Renal cortex interstitium (tissue), 11 donors: ENCODE measurements around the gene CCN5. TPM values are rescaled to one million over a fixed set of nuclear protein-coding genes. Genes with fewer than 3 reads are reported as not detected.

Experiments used
- DNase-seq, 11 donors: peaks; one replicate each; pipeline ENCODE4 v3.0.0-alpha.2; 2013; ENCODE audit warnings: low read depth in 9 of 11, low spot score in 4 of 11; ENCODE audit errors: extremely low read depth in 1 of 11
- polyA plus RNA-seq, 3 donors: library from polyadenylated mRNA; unstranded; fragments of 120-200 nt; gene quantifications; one replicate each; pipeline ENCODE4 v1.2.1, GENCODE V29; 2013; ENCODE audit not compliant: insufficient read length in 3 of 3

CCN5 gene
- polyA plus RNA-seq, 3 donors, result 0.17 to 0.26 TPM; not detected in 1

- no peak for DNase-seq
Observed at GRCh38 chr20:44768854-44769480, 53.8 kb downstream of the CCN5 start.

DNA sequence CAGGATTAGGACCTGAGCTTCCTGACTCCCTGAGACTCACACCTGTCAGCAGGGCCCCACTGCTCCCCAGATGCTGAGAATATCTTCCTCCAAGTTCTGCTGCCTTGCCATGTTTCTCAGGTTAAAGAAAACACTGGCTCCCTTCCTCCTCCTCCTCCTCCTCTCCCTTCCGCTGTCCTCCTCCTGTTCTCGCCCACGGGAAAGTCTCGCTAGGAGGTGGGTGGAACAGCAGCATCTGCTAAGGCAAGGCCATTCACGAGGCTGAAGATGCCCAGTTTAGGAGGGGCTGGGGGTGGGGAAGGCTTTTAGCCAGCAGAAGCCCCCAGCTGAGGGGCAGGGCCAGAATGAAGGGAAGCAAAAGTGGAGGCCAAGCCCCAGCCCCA lies 54.3 kb downstream of the CCN5 start:
- no peak for DNase-seq

DNA sequence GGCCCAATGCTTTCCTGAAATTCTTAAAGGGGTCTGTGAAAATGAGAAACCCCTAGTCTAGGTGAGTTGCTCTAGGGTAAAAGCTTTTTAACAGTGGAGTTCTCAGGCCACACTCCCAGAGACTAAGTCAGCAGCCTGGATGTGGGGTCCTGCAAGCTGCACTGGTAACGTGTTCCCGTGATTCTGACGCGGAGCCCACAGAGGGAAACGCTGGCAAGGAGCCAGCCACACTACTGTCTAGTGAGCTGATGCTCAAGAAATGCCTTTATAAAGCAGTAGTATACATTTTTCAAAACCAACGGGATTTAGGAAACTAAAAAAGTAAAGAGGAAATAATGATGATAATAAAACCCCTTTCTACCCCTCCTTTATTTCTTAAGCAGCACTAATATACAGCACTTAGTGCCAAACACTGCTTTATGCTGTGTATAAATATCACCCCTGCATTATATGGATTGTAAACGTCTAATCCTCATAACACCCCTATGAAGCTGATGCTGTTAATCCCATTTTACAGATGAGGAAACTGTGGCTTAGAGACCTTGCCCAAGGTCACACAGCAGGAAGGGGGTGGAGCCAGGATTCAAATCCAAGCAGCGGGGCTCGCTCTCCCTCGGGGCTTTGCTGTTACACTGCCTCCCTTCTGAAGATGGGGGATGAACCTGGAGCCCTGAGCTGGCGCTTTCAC lies 55.5 kb downstream of the CCN5 start:
- no peak for DNase-seq

DNA sequence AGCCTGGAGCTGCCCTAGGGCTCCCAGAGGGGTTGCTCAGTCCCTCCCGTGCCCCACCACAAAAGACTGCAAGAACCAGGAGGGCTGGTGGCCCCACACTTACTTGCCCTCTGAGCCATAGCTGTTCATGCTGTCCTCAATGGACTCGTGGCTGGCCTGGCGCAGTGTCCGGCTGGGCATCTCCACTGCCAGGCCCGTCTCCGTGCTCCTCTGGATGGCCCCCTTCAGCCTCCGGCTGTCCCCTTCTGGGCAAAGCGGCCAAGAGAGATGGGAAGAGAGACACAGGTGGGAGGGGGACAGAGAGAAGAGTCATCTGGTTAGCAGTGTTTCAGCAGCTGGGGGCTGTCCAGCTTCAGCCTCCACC lies 56.0 kb downstream of the CCN5 start:
- no peak for DNase-seq

- no peak for DNase-seq
Observed at GRCh38 chr20:44772636-44773035, 57.5 kb downstream of the CCN5 start.

GRCh38 chr20:44773070-44773829 lies 58.1 kb downstream of the CCN5 start:
- no peak for DNase-seq

- DNase-seq, result peak; percentile 5 to 53 (median 28)
Observed at GRCh38 chr20:44776980-44777379, 61.8 kb downstream of the CCN5 start.

Other genes starting within 250 kb of the CCN5 start
- 10 to 100 TPM; 12.8 to 14.7 (median 12.9) TPM for gene TTPAL, start 239.5 kb upstream of the CCN5 start, polyA plus RNA-seq
- gene SERINC3, start 193.3 kb upstream of the CCN5 start, polyA plus RNA-seq, result 10 to 100 TPM; 61.9 to 71.2 (median 68.5) TPM
- gene PKIG, start 132.8 kb upstream of the CCN5 start, polyA plus RNA-seq, result 10 to 100 TPM; 57.1 to 64.9 (median 62.8) TPM
- gene ADA, start 63.7 kb upstream of the CCN5 start, polyA plus RNA-seq, result 1 to 10 TPM; 4.9 to 6.3 (median 5.2) TPM
- under 1 TPM; 0.06 to 0.18 (median 0.09) TPM for gene KCNK15, start 30.5 kb downstream of the CCN5 start, polyA plus RNA-seq
- 1 to 10 TPM in 1 of 3 donors, under 1 TPM in 2; 0.59 to 1.0 (median 0.62) TPM for gene RIMS4, start 95.2 kb downstream of the CCN5 start, polyA plus RNA-seq
- 100 to 1,000 TPM; 203 to 250 (median 209) TPM for gene YWHAB, start 170.3 kb downstream of the CCN5 start, polyA plus RNA-seq
- gene PABPC1L, start 194.7 kb downstream of the CCN5 start, polyA plus RNA-seq, result 100 to 1,000 TPM in 1 of 3 donors, 10 to 100 TPM in 2; 59.6 to 104 (median 62.8) TPM
- gene TOMM34, start 245.0 kb downstream of the CCN5 start, polyA plus RNA-seq, result 10 to 100 TPM; 36.8 to 42.6 (median 40.9) TPM